ENCODE results near the gene SBK3. TPM values are rescaled to one million over a fixed set of nuclear protein-coding genes. Genes with fewer than 3 reads are reported as not detected.

SBK3 gene
- total and polyA plus RNA-seq, 10 of the 15 experiments (the other 5 are each of a cell fraction or from before 2014, with no cell fraction given), result not detected

- Histone ChIP-seq H3K4me2 (ENCODE audit: control insufficient read depth, insufficient read depth) (peak overlapping the region; percentile 58), H3K36me3 (ENCODE audit: control insufficient read depth in 2 of 2, insufficient read depth in 2 of 2, low read length in 1 of 2) (no peaks in the 10 kb centered on the region), H3K9me3 (replicated peaks; ENCODE audit: control insufficient read depth, insufficient read depth, low read length) (no peaks in the 10 kb centered on the region), H3K4me3 (no peak overlapping the region), H3K27me3 (replicated peaks in 1 of 2; ENCODE audit: control insufficient read depth in 2 of 2, insufficient read depth in 2 of 2, low read length in 1 of 2) (no peaks in the 10 kb centered on the region), H3K79me2 (ENCODE audit: control insufficient read depth, insufficient read depth, low read length) (no peaks in the 10 kb centered on the region), H4K20me1 (ENCODE audit: control insufficient read depth, insufficient read depth) (no peaks in the 10 kb centered on the region), H3K27ac (ENCODE audit: control insufficient read depth, insufficient read depth) (peak overlapping the region; percentile 80; the same call in 1 of the 2 replicates), H2AFZ (ENCODE audit: control insufficient read depth, low read depth, low read length) (peak overlapping the region; percentile 97; the same call in 1 of the 2 replicates), H3K9ac (ENCODE audit: control insufficient read depth, insufficient read depth, low read length) (no peak overlapping the region; the same call in 1 of the 2 replicates), H3K4me1 (ENCODE audit: control insufficient read depth, insufficient read depth, low read length) (peaks cover 5% of the 10 kb centered on the region)
- SMC1A ChIA-PET (ENCODE audit: uncharacterized antibody, unreplicated experiment), result interaction anchor here (0.7 to 2.4 kb wide), 13 partner anchors 9 to 212 kb away, joined by 3 to 19 read pairs (median 5); partner anchors contain the start of genes ISOC2, NAT14, ZNF628 and ZNF865
- CTCF ChIA-PET, result interaction anchor here (0.7 to 3.7 kb wide), 41 partner anchors 10 to 439 kb away, joined by 3 to 88 read pairs (median 9); partner anchors contain the start of genes FIZ1, ISOC2, KMT5C and NAT14
- FAIRE-seq (no peak), ATAC-seq (no peak), DNase-seq (ENCODE audit: low read depth, low spot score) (no peak)
- no TSS peak for BruUV-seq (replicated peaks)
- intact Hi-C loops (cut with micrococcal nuclease; ENCODE audit: unreplicated experiment), result loop anchor here (1.0 kb wide), 1 partner anchor 36 kb away; no protein-coding TSS in a partner anchor
- WGBS (ENCODE audit: insufficient coverage, insufficient replicate concordance, low lambda C conversion rate, missing lambda C conversion rate), result 38% methylated on average over 13 of the region's 13 CpGs
- RAD21 ChIA-PET (ENCODE audit: unreplicated experiment), result interaction anchor here (0.7 to 1.7 kb wide), 24 partner anchors 19 to 386 kb away, joined by 3 to 34 read pairs (median 6); partner anchors contain the start of genes CCDC106, HSPBP1, ISOC2 and KMT5C
- in situ Hi-C loops (cut with MboI), result no loop called here
- POLR2A ChIA-PET, result interaction anchor here (0.6 to 1.0 kb wide), 5 partner anchors 28 to 1409 kb away, joined by 3 to 6 read pairs (median 4); partner anchors contain the start of genes ISOC2 and ZNF628
- no peak for TF ChIP-seq ZNF274 (IDR thresholded peaks at IDR 0.05; ENCODE audit: insufficient read depth, insufficient read length)
- TF ChIP-seq TCF12 (IDR thresholded peaks at IDR 0.05; ENCODE audit: low read depth, low read length), result no peak
- TF ChIP-seq RELA (IDR thresholded peaks at IDR 0.05; ENCODE audit: borderline replicate concordance, partially characterized antibody), result no peak
- TF ChIP-seq ZBTB33 (IDR thresholded peaks at IDR 0.05), result no peak
- TF ChIP-seq, protein P1, sequence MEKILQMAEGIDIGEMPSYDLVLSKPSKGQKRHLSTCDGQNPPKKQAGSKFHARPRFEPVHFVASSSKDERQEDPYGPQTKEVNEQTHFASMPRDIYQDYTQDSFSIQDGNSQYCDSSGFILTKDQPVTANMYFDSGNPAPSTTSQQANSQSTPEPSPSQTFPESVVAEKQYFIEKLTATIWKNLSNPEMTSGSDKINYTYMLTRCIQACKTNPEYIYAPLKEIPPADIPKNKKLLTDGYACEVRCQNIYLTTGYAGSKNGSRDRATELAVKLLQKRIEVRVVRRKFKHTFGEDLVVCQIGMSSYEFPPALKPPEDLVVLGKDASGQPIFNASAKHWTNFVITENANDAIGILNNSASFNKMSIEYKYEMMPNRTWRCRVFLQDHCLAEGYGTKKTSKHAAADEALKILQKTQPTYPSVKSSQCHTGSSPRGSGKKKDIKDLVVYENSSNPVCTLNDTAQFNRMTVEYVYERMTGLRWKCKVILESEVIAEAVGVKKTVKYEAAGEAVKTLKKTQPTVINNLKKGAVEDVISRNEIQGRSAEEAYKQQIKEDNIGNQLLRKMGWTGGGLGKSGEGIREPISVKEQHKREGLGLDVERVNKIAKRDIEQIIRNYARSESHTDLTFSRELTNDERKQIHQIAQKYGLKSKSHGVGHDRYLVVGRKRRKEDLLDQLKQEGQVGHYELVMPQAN (conservative IDR thresholded peaks at IDR 0.05), result no peak
- TF ChIP-seq RBBP5 (conservative IDR thresholded peaks at IDR 0.05), result no peak
- no peak for TF ChIP-seq ASH2L (IDR thresholded peaks at IDR 0.05; ENCODE audit: borderline replicate concordance, low read depth)
- TF ChIP-seq CREB1 (IDR thresholded peaks at IDR 0.05; ENCODE audit: low read depth), result no peak
- TF ChIP-seq ZNF217 (IDR thresholded peaks at IDR 0.05), result no peak
- no peak for TF ChIP-seq E2F4 (IDR thresholded peaks at IDR 0.05; ENCODE audit: low read depth, low read length)
- no peak for TF ChIP-seq PRDM15 (CRISPR knock-in tag; IDR thresholded peaks at IDR 0.05)
- TF ChIP-seq ZNF24 (IDR thresholded peaks at IDR 0.05), result no peak
- TF ChIP-seq FOXM1 (IDR thresholded peaks at IDR 0.05; ENCODE audit: low read depth, low read length), result no peak
- no peak for TF ChIP-seq PBX3 (IDR thresholded peaks at IDR 0.05; ENCODE audit: insufficient replicate concordance, low read depth, low read length)
Measured at GRCh38 chr19:55504252-55504603, 41.1 kb downstream of the SBK3 start.
